RWPE2 (cell line): ENCODE measurements around the gene NR1I2.

ENCODE experiments used
- ATAC-seq: fragments of 200-7000 bp; cut with Tn5 transposase; 3 replicates; pipeline ENCODE4 v1.9.1; 2021; ENCODE audit warnings: low read depth
- DNase-seq: peaks from one replicate; pipeline ENCODE4 v3.0.0-alpha.2; 2020; ENCODE audit warnings: low spot score
- H3K27ac ChIP-seq: fragments of 450-650 bp; 2 replicates; pipeline ENCODE4 v1.5.1; 2017; ENCODE audit warnings: mild to moderate bottlenecking; ENCODE audit not compliant: poor library complexity, severe bottlenecking
- H3K27me3 ChIP-seq: fragments of 250-450 bp; sonication (Bioruptor Pico); 2 replicates; pipeline ENCODE4 v1.5.1; 2021; ENCODE audit warnings: mild to moderate bottlenecking, moderate library complexity; ENCODE audit not compliant: insufficient read depth, poor library complexity, severe bottlenecking
- H3K36me3 ChIP-seq: fragments of 250-450 bp; sonication (Bioruptor Pico); 2 replicates; pipeline ENCODE4 v1.5.1; 2020; ENCODE audit warnings: low read depth, mild to moderate bottlenecking, moderate library complexity
- H3K4me1 ChIP-seq: fragments of 250-450 bp; sonication (Bioruptor Pico); 2 replicates; pipeline ENCODE4 v1.5.1; 2021; ENCODE audit warnings: mild to moderate bottlenecking, moderate library complexity; ENCODE audit not compliant: insufficient read depth, poor library complexity, severe bottlenecking
- H3K4me3 ChIP-seq: fragments of 250-450 bp; sonication (Bioruptor Pico); 2 replicates; pipeline ENCODE4 v1.5.1; 2021; ENCODE audit warnings: mild to moderate bottlenecking, moderate library complexity; ENCODE audit not compliant: severe bottlenecking
- H3K9me3 ChIP-seq: fragments of 250-450 bp; sonication (Bioruptor Pico); 2 replicates; pipeline ENCODE4 v1.5.1; 2021; ENCODE audit warnings: mild to moderate bottlenecking, moderate library complexity; ENCODE audit not compliant: severe bottlenecking
- CTCF ChIP-seq: fragments of 450-650 bp; IDR thresholded peaks from one replicate; pipeline ENCODE4 v1.5.1; 2017; ENCODE audit warnings: mild to moderate bottlenecking, moderate library complexity; ENCODE audit not compliant: poor library complexity, severe bottlenecking

Gene NR1I2

GRCh38 chr3:119748991-119749390 is 32.9 kb upstream of the NR1I2 start:
- no peak for DNase-seq
- Histone ChIP-seq H3K4me1 (no peaks in the 10 kb centered on the region), H3K27me3 (peaks cover 10% of the 10 kb centered on the region), H3K4me3 (no peak overlapping the region), H3K36me3 (no peaks in the 10 kb centered on the region), H3K27ac (no peak overlapping the region), H3K9me3 (no peaks in the 10 kb centered on the region)
- no peak for TF ChIP-seq CTCF
- no peak for ATAC-seq

- H3K4me3 ChIP-seq, result no peak overlapping the region
- no peaks in the 10 kb centered on the region for H3K9me3 ChIP-seq
- no peak for TF ChIP-seq CTCF
- H3K4me1 ChIP-seq, result no peaks in the 10 kb centered on the region
- H3K27me3 ChIP-seq, result peaks cover 13% of the 10 kb centered on the region
- H3K36me3 ChIP-seq, result no peaks in the 10 kb centered on the region
- ATAC-seq, result no peak; the same call in 2 of the 3 replicates
- DNase-seq, result no peak
- no peak overlapping the region for H3K27ac ChIP-seq
Observed at GRCh38 chr3:119751423-119751822, 30.5 kb upstream of the NR1I2 start.

- Histone ChIP-seq H3K27me3 (peaks cover 13% of the 10 kb centered on the region), H3K4me3 (no peak overlapping the region), H3K4me1 (no peaks in the 10 kb centered on the region), H3K27ac (no peak overlapping the region), H3K9me3 (no peaks in the 10 kb centered on the region), H3K36me3 (no peaks in the 10 kb centered on the region)
- DNase-seq (no peak), ATAC-seq (no peak)
- no peak for TF ChIP-seq CTCF
Observed at GRCh38 chr3:119759962-119760361, 21.9 kb upstream of the NR1I2 start.

GRCh38 chr3:119762876-119763275 is 19.0 kb upstream of the NR1I2 start:
- no peak for DNase-seq
- Histone ChIP-seq H3K27me3 (peaks cover 9% of the 10 kb centered on the region), H3K4me1 (no peaks in the 10 kb centered on the region), H3K27ac (no peak overlapping the region), H3K9me3 (no peaks in the 10 kb centered on the region), H3K36me3 (no peaks in the 10 kb centered on the region), H3K4me3 (no peak overlapping the region)
- TF ChIP-seq CTCF, result no peak
- ATAC-seq, result no peak

- H3K27me3 ChIP-seq, result peaks cover 9% of the 10 kb centered on the region
- no peaks in the 10 kb centered on the region for H3K36me3 ChIP-seq
- H3K4me3 ChIP-seq, result no peak overlapping the region
- no peaks in the 10 kb centered on the region for H3K9me3 ChIP-seq
- H3K4me1 ChIP-seq, result no peaks in the 10 kb centered on the region
- no peak for ATAC-seq
- no peak for TF ChIP-seq CTCF
- no peak overlapping the region for H3K27ac ChIP-seq
- no peak for DNase-seq
Observed at GRCh38 chr3:119763466-119763865, 18.4 kb upstream of the NR1I2 start.
